Measurements from ENCODE around the gene MAP3K10. TPM values are rescaled to one million over a fixed set of nuclear protein-coding genes. Genes with fewer than 3 reads are reported as not detected.

Gene MAP3K10
- total and polyA plus RNA-seq, 7 experiments from 2014 or later, result 0.09 to 31.5 (median 22.5) TPM

- H3K36me3 ChIP-seq (ENCODE audit: control insufficient read depth in 2 of 3, insufficient read depth in 3 of 3, low read length in 3 of 3), result peaks cover 0 to 59% (median 4%) of the 10 kb centered on the region in 3 experiments
- CTCF ChIA-PET, result interaction anchor here (0.6 kb wide), 1 partner anchor 1001 kb away, joined by 3 read pairs; no protein-coding TSS in a partner anchor
- peaks cover 0 to 25% (median 4%) of the 10 kb centered on the region in 5 donors for H3K36me3 Mint-ChIP-seq
Observed at GRCh38 chr19:40243181-40243580, 52.0 kb downstream of the MAP3K10 start.

GRCh38 chr19:40244579-40245317, 53.5 kb downstream of the MAP3K10 start:
- ChIA-PET CTCF (no interaction called here), POLR2A (no interaction called here)
- ATAC-seq (no peak), DNase-seq (peak in 1 of 9 donors; percentile 4)
- Mint-ChIP-seq H3K4me3 (no peak overlapping the region), H3K27me3 (no peaks in the 10 kb centered on the region), H3K36me3 (peaks cover 0 to 23% (median 6%) of the 10 kb centered on the region in 5 donors), H3K9me3 (no peaks in the 10 kb centered on the region), H3K4me1 (peaks cover 0 to 23% (median 16%) of the 10 kb centered on the region in 7 donors), H3K27ac (peak overlapping the region in 3 of 9 donors; percentile 14 to 29 (median 28))
- H3K27ac ChIP-seq (ENCODE audit: low read depth, low read length), result no peak overlapping the region
- peaks cover 0 to 54% (median 7%) of the 10 kb centered on the region in 3 experiments for H3K36me3 ChIP-seq (ENCODE audit: control insufficient read depth in 2 of 3, insufficient read depth in 3 of 3, low read length in 3 of 3)
- H3K9me3 ChIP-seq (ENCODE audit: control insufficient read depth in 2 of 3, low read length in 3 of 3), result no peaks in the 10 kb centered on the region
- H3K27me3 ChIP-seq (ENCODE audit: control insufficient read depth in 2 of 2, insufficient read depth in 2 of 2, low read length in 2 of 2), result no peaks in the 10 kb centered on the region
- intact Hi-C loops (cut with micrococcal nuclease), result no loop called here
- H3K4me1 ChIP-seq (ENCODE audit: control insufficient read depth in 2 of 2, insufficient read depth in 2 of 2, low read length in 2 of 2), result no peaks in the 10 kb centered on the region
- no peak overlapping the region for H3K4me3 ChIP-seq (ENCODE audit: low read length)

More at GRCh38 chr19:40243181-40243580, 52.0 kb downstream of the MAP3K10 start:
- Mint-ChIP-seq H3K27me3 (no peaks in the 10 kb centered on the region), H3K9me3 (no peaks in the 10 kb centered on the region), H3K4me3 (no peak overlapping the region), H3K27ac (peak overlapping the region in 1 of 9 donors; percentile 4), H3K4me1 (peaks cover 0 to 18% (median 9%) of the 10 kb centered on the region in 7 donors)
- intact Hi-C loops (cut with micrococcal nuclease), result no loop called here
- Histone ChIP-seq H3K27me3 (ENCODE audit: control insufficient read depth in 2 of 2, insufficient read depth in 2 of 2, low read length in 2 of 2) (no peaks in the 10 kb centered on the region), H3K4me1 (ENCODE audit: control insufficient read depth in 2 of 2, insufficient read depth in 2 of 2, low read length in 2 of 2) (no peaks in the 10 kb centered on the region), H3K9me3 (ENCODE audit: control insufficient read depth in 2 of 3, low read length in 3 of 3) (no peaks in the 10 kb centered on the region), H3K4me3 (ENCODE audit: low read length) (no peak overlapping the region), H3K27ac (ENCODE audit: low read depth, low read length) (no peak overlapping the region)
- POLR2A ChIA-PET, result interaction anchor here (0.5 kb wide), 1 partner anchor 78 kb away, joined by 3 read pairs; no protein-coding TSS in a partner anchor
- ATAC-seq (no peak), DNase-seq (peak in 1 of 9 donors; percentile 2)

GRCh38 chr19:40245506-40246128, 54.4 kb downstream of the MAP3K10 start:
- POLR2A ChIA-PET, result interaction anchor here (0.7 kb wide), 1 partner anchor 1747 kb away, joined by 3 read pairs; no protein-coding TSS in a partner anchor
- H3K4me3 Mint-ChIP-seq, result no peak overlapping the region
- no peaks in the 10 kb centered on the region for H3K9me3 Mint-ChIP-seq
- ATAC-seq, result no peak
- intact Hi-C loops (cut with micrococcal nuclease), result no loop called here
- H3K27me3 Mint-ChIP-seq, result no peaks in the 10 kb centered on the region
- peak overlapping the region in 3 of 9 donors; percentile 28 to 32 (median 29) for H3K27ac Mint-ChIP-seq
- no peaks in the 10 kb centered on the region for H3K27me3 ChIP-seq (ENCODE audit: control insufficient read depth in 2 of 2, insufficient read depth in 2 of 2, low read length in 2 of 2)
- H3K4me1 Mint-ChIP-seq, result peaks cover 0 to 25% (median 19%) of the 10 kb centered on the region in 7 donors
- DNase-seq, result peak in 1 of 9 donors; percentile 1
- no peaks in the 10 kb centered on the region for H3K4me1 ChIP-seq (ENCODE audit: control insufficient read depth in 2 of 2, insufficient read depth in 2 of 2, low read length in 2 of 2)
- CTCF ChIA-PET, result no interaction called here
- no peak overlapping the region for H3K4me3 ChIP-seq (ENCODE audit: low read length)
- no peaks in the 10 kb centered on the region for H3K9me3 ChIP-seq (ENCODE audit: control insufficient read depth in 2 of 3, low read length in 3 of 3)
- H3K36me3 ChIP-seq (ENCODE audit: control insufficient read depth in 2 of 3, insufficient read depth in 3 of 3, low read length in 3 of 3), result peaks cover 0 to 47% (median 9%) of the 10 kb centered on the region in 3 experiments
- no peak overlapping the region for H3K27ac ChIP-seq (ENCODE audit: low read depth, low read length)
- H3K36me3 Mint-ChIP-seq, result peaks cover 0 to 20% (median 7%) of the 10 kb centered on the region in 5 donors

- intact Hi-C loops (cut with micrococcal nuclease), result no loop called here
- Mint-ChIP-seq H3K9me3 (no peaks in the 10 kb centered on the region), H3K27me3 (no peaks in the 10 kb centered on the region), H3K4me3 (no peak overlapping the region), H3K36me3 (peaks cover 0 to 18% (median 4%) of the 10 kb centered on the region in 5 donors), H3K27ac (peak overlapping the region in 3 of 9 donors; percentile 10 to 56 (median 47)), H3K4me1 (peaks cover under 1 to 26% (median 19%) of the 10 kb centered on the region in 7 donors)
- POLR2A ChIA-PET, result interaction anchor here (0.8 kb wide), 1 partner anchor 15 kb away, joined by 3 read pairs; no protein-coding TSS in a partner anchor
- H3K36me3 ChIP-seq (ENCODE audit: control insufficient read depth in 2 of 3, insufficient read depth in 3 of 3, low read length in 3 of 3), result peaks cover 0 to 38% (median 9%) of the 10 kb centered on the region in 3 experiments
- no peak overlapping the region for H3K4me3 ChIP-seq (ENCODE audit: low read length)
- H3K9me3 ChIP-seq (ENCODE audit: control insufficient read depth in 2 of 3, low read length in 3 of 3), result no peaks in the 10 kb centered on the region
- DNase-seq, result peak in 1 of 9 donors; percentile 5
- CTCF ChIA-PET, result no interaction called here
- no peaks in the 10 kb centered on the region for H3K4me1 ChIP-seq (ENCODE audit: control insufficient read depth in 2 of 2, insufficient read depth in 2 of 2, low read length in 2 of 2)
- H3K27me3 ChIP-seq (ENCODE audit: control insufficient read depth in 2 of 2, insufficient read depth in 2 of 2, low read length in 2 of 2), result no peaks in the 10 kb centered on the region
- ATAC-seq, result peak; percentile 36
- no peak overlapping the region for H3K27ac ChIP-seq (ENCODE audit: low read depth, low read length)
Observed at GRCh38 chr19:40246292-40247073, 55.3 kb downstream of the MAP3K10 start.

- CTCF ChIA-PET, result no interaction called here
Observed at GRCh38 chr19:40247178-40247577, 56.0 kb downstream of the MAP3K10 start.

GRCh38 chr19:40247735-40248262, 56.6 kb downstream of the MAP3K10 start:
- Histone ChIP-seq H3K27ac (ENCODE audit: low read depth, low read length) (no peak overlapping the region), H3K27me3 (ENCODE audit: control insufficient read depth in 2 of 2, insufficient read depth in 2 of 2, low read length in 2 of 2) (no peaks in the 10 kb centered on the region), H3K36me3 (ENCODE audit: control insufficient read depth in 2 of 3, insufficient read depth in 3 of 3, low read length in 3 of 3) (peaks cover 0 to 39% (median 4%) of the 10 kb centered on the region in 3 experiments), H3K9me3 (ENCODE audit: control insufficient read depth in 2 of 3, low read length in 3 of 3) (no peaks in the 10 kb centered on the region), H3K4me3 (ENCODE audit: low read length) (no peak overlapping the region), H3K4me1 (ENCODE audit: control insufficient read depth in 2 of 2, insufficient read depth in 2 of 2, low read length in 2 of 2) (no peaks in the 10 kb centered on the region)
- H3K36me3 Mint-ChIP-seq, result peaks cover 0 to 23% (median 11%) of the 10 kb centered on the region in 5 donors
- no peaks in the 10 kb centered on the region for H3K27me3 Mint-ChIP-seq
- ATAC-seq (no peak), DNase-seq (peak in 1 of 9 donors; percentile 5)
- CTCF ChIA-PET, result no interaction called here
- POLR2A ChIA-PET, result no interaction called here
- intact Hi-C loops (cut with micrococcal nuclease), result no loop called here
- no peak overlapping the region for H3K4me3 Mint-ChIP-seq
- H3K27ac Mint-ChIP-seq, result peak overlapping the region in 3 of 9 donors; percentile 43 to 84 (median 62)
- H3K4me1 Mint-ChIP-seq, result peaks cover 3 to 37% (median 27%) of the 10 kb centered on the region in 7 donors
- no peaks in the 10 kb centered on the region for H3K9me3 Mint-ChIP-seq

More at GRCh38 chr19:40247178-40247577, 56.0 kb downstream of the MAP3K10 start:
- intact Hi-C loops (cut with micrococcal nuclease), result no loop called here
- peaks cover 0 to 38% (median 5%) of the 10 kb centered on the region in 3 experiments for H3K36me3 ChIP-seq (ENCODE audit: control insufficient read depth in 2 of 3, insufficient read depth in 3 of 3, low read length in 3 of 3)
- H3K27ac ChIP-seq (ENCODE audit: low read depth, low read length), result no peak overlapping the region
- peaks cover 3 to 31% (median 22%) of the 10 kb centered on the region in 7 donors for H3K4me1 Mint-ChIP-seq
- H3K9me3 ChIP-seq (ENCODE audit: control insufficient read depth in 2 of 3, low read length in 3 of 3), result no peaks in the 10 kb centered on the region
- H3K9me3 Mint-ChIP-seq, result no peaks in the 10 kb centered on the region
- POLR2A ChIA-PET, result interaction anchor here (0.8 kb wide), 1 partner anchor 16 kb away, joined by 3 read pairs; no protein-coding TSS in a partner anchor
- peaks cover 0 to 17% (median 7%) of the 10 kb centered on the region in 5 donors for H3K36me3 Mint-ChIP-seq
- H3K4me3 ChIP-seq (ENCODE audit: low read length), result no peak overlapping the region
- no peaks in the 10 kb centered on the region for H3K27me3 ChIP-seq (ENCODE audit: control insufficient read depth in 2 of 2, insufficient read depth in 2 of 2, low read length in 2 of 2)
- no peak overlapping the region for H3K4me3 Mint-ChIP-seq
- no peak overlapping the region for H3K27ac Mint-ChIP-seq
- H3K27me3 Mint-ChIP-seq, result no peaks in the 10 kb centered on the region
- DNase-seq (peak in 1 of 9 donors; percentile 4), ATAC-seq (no peak)
- no peaks in the 10 kb centered on the region for H3K4me1 ChIP-seq (ENCODE audit: control insufficient read depth in 2 of 2, insufficient read depth in 2 of 2, low read length in 2 of 2)
